Neural progenitor cell (in vitro differentiated cells): ENCODE data around the gene SPATA45.
"Not testable (repeated sequence)": the region's sequence is repeated elsewhere in the genome, so short reads cannot be mapped to it uniquely, and the experiment has no call there.

Experiments
- EZH2 ChIP-seq: fragments of 200-600 bp; sonication (generic); IDR thresholded peaks from 2 replicates; pipeline ENCODE4 v1.6.1; 2017; ENCODE audit warnings: antibody characterized with exemption, mild to moderate bottlenecking, moderate library complexity
- EZH2phosphoT487 ChIP-seq: fragments of 200-600 bp; sonication (generic); IDR thresholded peaks from 2 replicates; pipeline ENCODE4 v1.6.1; 2017; ENCODE audit warnings: antibody characterized with exemption
- TF ChIP-seq, protein P1 (sequence below): fragments of 200-600 bp; sonication (generic); IDR thresholded peaks from 2 replicates; pipeline ENCODE4 v1.5.1; 2017; ENCODE audit warnings: antibody characterized with exemption, mild to moderate bottlenecking

DNA sequence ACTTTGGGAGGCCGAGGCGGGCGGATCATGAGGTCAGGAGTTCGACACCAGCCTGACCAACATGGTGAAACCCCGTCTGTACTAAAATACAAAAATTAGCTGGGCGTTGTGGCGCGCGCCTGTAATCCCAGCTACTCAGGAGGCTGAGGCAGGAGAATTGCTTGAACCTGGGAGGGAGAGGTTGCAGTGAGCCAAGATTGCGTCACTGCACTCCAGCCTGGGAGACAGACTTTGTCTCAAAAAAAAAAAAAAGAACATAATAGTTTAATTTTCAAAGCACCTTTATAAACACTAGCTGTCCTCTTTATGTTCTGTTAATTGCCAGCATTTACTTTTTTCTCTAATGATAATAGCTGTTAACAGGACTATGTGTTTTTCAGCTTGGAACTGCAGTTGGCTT lies 15.9 kb upstream of the SPATA45 start:
- not testable (repeated sequence) for TF ChIP-seq EZH2phosphoT487, EZH2
- TF ChIP-seq, protein P1, sequence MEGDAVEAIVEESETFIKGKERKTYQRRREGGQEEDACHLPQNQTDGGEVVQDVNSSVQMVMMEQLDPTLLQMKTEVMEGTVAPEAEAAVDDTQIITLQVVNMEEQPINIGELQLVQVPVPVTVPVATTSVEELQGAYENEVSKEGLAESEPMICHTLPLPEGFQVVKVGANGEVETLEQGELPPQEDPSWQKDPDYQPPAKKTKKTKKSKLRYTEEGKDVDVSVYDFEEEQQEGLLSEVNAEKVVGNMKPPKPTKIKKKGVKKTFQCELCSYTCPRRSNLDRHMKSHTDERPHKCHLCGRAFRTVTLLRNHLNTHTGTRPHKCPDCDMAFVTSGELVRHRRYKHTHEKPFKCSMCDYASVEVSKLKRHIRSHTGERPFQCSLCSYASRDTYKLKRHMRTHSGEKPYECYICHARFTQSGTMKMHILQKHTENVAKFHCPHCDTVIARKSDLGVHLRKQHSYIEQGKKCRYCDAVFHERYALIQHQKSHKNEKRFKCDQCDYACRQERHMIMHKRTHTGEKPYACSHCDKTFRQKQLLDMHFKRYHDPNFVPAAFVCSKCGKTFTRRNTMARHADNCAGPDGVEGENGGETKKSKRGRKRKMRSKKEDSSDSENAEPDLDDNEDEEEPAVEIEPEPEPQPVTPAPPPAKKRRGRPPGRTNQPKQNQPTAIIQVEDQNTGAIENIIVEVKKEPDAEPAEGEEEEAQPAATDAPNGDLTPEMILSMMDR, result not testable (repeated sequence)
